GM12874 (cell line): ENCODE measurements around the gene RAB27A.

ENCODE experiments used
- CTCF ChIP-seq: IDR thresholded peaks from 2 replicates; pipeline ENCODE4 v1.5.1; 2011; ENCODE audit warnings: low read depth, mild to moderate bottlenecking, control low read depth, low read length, moderate library complexity; ENCODE audit not compliant: insufficient read depth

RAB27A gene

GRCh38 chr15:55224892-55225291, 64.7 kb downstream of the RAB27A start:
- no peak for TF ChIP-seq CTCF

GRCh38 chr15:55222588-55222987, 67.0 kb downstream of the RAB27A start:
- TF ChIP-seq CTCF = no peak

DNA sequence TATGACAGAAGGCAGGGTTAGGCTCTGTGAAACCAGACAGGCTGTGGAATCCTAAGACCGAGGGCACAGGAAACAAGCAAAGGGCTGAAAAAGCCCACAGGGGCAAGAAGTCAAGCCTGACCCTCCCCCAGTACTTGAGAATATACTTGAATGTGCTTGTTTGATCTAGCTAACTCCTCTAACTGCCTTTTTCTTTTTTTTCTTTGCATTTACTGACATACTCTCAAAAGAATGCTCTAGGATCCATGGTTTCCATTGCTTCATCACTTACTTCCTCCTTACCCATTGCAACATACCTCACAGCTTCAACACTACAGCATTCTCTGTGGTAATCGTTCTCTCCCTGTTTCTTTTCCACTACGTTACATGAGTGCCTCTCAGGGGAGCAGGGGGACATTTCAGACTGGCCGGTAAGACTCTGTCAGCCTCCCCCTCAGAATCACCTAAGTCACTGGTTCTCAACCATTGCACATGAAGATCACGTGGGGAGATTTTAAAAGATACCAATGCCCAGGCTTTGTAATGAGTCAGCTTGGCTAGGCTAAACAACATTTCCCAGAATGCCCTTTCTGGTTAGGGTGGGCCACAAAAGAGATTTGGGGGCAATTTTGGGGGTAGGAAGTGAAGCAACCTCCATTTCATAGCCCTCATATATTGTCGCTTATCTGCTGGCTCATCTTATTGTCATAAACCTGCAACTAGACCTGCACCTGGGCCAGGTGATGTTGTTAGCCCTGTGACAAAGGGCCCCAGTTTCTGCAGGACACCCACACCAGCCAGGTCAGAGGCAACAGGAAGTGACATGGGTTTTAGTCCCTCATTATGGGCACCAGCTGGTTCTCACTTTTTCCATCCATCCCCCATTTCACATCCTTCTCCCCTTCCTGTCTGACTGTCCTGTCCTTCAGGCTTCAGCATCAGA, 68.3 kb downstream of the RAB27A start:
- no peak for TF ChIP-seq CTCF

- TF ChIP-seq CTCF = no peak
Measured at GRCh38 chr15:55220606-55221005, 69.0 kb downstream of the RAB27A start.

DNA sequence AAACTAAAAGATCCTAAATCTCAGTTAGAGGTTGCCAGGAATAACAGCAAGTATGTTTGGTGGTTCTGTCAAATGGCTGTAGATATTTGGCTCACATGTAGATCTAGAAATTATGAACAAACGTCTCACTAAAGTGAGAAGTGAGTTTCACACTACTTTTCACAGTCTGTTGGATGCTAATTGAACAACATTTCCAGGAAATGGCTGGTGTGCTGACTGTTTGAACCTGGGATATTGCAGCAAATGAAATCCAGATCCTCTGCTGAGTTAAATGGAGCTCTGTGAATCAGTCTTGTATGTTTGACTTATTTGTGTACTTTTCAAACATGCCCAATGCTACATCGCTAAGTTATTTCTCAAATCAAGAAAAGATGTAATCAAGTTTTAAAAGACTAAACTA, 71.6 kb downstream of the RAB27A start:
- TF ChIP-seq CTCF = no peak

DNA sequence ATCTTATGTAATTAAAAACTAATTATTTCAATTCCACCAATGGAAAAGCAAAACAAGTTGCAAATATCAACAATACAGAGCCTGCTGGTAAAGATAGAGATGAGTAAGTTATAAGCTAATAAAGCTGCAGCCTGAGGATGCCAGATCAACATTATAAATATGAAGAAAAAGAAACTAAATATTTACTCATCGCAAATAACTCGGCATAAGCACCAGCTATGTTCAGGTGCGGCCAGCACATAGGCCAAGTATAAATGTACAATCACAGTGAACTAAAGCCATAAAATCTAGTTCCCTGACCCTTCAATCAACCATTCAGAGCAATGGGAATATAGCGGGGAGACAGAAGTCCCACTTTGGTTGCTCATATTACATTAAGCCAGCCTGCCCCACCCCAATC, 85.1 kb downstream of the RAB27A start:
- TF ChIP-seq CTCF = no peak

- TF ChIP-seq CTCF = no peak
Measured at GRCh38 chr15:55202206-55202605, 87.4 kb downstream of the RAB27A start.
